GM12872 (cell line): ENCODE results near the gene CIBAR2.

Experiments
- CTCF ChIP-seq: IDR thresholded peaks from 3 replicates; pipeline ENCODE4 v1.5.1; 2011; ENCODE audit warnings: low read depth, mild to moderate bottlenecking, low read length, moderate library complexity; ENCODE audit not compliant: insufficient read depth

The CIBAR2 gene

GRCh38 chr16:85088570-85089199 is 23.6 kb downstream of the CIBAR2 start:
- TF ChIP-seq CTCF: no peak

- TF ChIP-seq CTCF: no peak
These were observed 24.2 kb downstream of the CIBAR2 start for GRCh38 chr16:85087899-85088569.

- peak; percentile 74 for TF ChIP-seq CTCF
These were observed 25.7 kb downstream of the CIBAR2 start for GRCh38 chr16:85086347-85087291.

GRCh38 chr16:85085721-85086120 is 26.6 kb downstream of the CIBAR2 start:
- no peak for TF ChIP-seq CTCF

- TF ChIP-seq CTCF: no peak
These were observed 27.3 kb downstream of the CIBAR2 start for GRCh38 chr16:85084841-85085510.

- no peak for TF ChIP-seq CTCF
These were observed 29.1 kb downstream of the CIBAR2 start for GRCh38 chr16:85083051-85083639.
